ENCODE results near the gene MEN1.

DNA sequence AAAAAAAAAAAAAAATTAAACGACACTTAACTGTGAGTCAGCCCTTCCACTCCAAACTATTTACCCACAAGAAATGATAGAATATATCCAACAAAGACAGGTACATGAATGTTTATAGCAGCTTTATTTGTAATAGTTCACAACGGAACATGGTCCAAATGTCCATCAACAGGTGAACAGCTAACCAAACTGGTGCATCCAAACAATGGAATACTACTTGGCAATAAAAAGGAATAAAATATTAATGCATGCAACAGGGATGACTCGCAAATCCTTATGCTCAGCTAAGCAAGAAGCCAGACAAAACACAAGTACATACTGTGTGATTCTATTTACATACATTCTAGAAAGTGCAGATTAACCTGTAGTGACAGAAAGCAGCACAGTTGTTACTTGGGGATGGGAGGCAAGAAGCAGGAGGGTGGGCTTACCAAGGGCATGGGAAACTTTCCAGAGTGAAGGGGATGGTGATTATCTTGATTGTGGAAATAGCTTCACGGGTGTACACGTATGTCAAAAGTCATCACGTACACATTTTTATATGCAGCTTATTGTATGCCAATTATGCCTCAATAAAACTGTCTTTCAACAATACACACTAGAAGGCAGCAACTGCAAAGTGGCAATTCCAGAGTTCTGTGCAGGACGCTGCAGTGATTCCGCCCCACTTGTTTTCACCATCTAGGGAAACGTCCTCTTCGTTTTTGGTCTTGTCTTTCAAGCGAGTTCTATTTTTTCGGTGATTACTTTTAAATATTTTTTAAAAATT, 25.4 kb downstream of the MEN1 start:
- TF ChIP-seq, protein P1, sequence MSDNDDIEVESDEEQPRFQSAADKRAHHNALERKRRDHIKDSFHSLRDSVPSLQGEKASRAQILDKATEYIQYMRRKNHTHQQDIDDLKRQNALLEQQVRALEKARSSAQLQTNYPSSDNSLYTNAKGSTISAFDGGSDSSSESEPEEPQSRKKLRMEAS (IDR thresholded peaks at IDR 0.05) = no peak
- TF ChIP-seq FOXM1 (IDR thresholded peaks at IDR 0.05; ENCODE audit: borderline replicate concordance, low read depth) = no peak
- no peak for TF ChIP-seq EP300 (IDR thresholded peaks at IDR 0.05; ENCODE audit: borderline replicate concordance)
- TF ChIP-seq EGR1 (IDR thresholded peaks at IDR 0.05) = no peak

Measured in Ishikawa (cell line).